ENCODE measurements around the gene LRRC1. TPM values are rescaled to one million over a fixed set of nuclear protein-coding genes. Genes with fewer than 3 reads are reported as not detected.

Gene LRRC1
- 7.5 TPM for total RNA-seq (ENCODE audit: unreplicated experiment)
- long read RNA-seq, partial matches to known transcripts, result 0 of 2 reads
- long read RNA-seq, other reads (novel, unspliced or antisense), result 1 of 2 reads

DNA sequence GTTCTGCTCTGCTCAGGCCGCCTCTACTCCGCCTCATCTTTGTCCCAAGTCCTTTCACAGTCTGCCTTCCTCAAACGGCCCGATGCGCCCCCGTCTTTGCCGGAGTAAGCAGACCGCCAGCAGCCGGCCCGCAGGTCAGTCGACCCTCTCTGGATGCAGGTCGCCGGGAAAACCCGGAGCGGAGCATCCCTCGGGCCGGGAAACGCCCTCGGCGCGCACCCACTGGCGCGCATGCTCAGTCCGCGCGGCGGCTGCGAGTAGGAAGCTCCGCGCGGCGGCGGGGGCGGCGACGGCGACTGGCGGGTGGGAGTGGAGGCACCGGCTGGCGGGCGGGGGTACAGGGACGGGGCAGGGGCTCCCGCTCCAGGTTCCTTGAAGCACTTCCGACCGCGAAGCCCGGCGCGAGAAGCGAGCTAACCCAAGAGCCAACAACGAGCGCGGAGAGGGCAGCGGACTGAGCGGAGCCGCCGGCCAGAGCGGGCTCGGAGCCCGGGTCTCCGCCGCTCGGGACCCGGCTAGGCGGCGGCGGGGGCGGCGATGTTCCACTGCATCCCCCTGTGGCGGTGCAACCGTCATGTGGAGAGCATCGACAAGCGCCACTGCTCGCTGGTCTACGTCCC is at the start of gene LRRC1:
TSS of gene LRRC1 (plus strand) at position 286 of the 620 bp plus-strand sequence. CDS start at position 538, 252 bp downstream.
- Mint-ChIP-seq H3K9me3 (ENCODE audit: unreplicated experiment) (no peaks in the 10 kb centered on the region), H3K27ac (ENCODE audit: unreplicated experiment) (peak within 1 kb of the TSS; percentile 72), H3K4me3 (ENCODE audit: unreplicated experiment) (peak within 1 kb of the TSS; percentile 99), H3K36me3 (ENCODE audit: low read depth, unreplicated experiment) (no peaks in the 10 kb centered on the region), H3K27me3 (ENCODE audit: unreplicated experiment) (peaks cover 18% of the 10 kb centered on the region), H3K4me1 (ENCODE audit: unreplicated experiment) (peaks cover 29% of the 10 kb centered on the region)
- TF ChIP-seq, protein P1, sequence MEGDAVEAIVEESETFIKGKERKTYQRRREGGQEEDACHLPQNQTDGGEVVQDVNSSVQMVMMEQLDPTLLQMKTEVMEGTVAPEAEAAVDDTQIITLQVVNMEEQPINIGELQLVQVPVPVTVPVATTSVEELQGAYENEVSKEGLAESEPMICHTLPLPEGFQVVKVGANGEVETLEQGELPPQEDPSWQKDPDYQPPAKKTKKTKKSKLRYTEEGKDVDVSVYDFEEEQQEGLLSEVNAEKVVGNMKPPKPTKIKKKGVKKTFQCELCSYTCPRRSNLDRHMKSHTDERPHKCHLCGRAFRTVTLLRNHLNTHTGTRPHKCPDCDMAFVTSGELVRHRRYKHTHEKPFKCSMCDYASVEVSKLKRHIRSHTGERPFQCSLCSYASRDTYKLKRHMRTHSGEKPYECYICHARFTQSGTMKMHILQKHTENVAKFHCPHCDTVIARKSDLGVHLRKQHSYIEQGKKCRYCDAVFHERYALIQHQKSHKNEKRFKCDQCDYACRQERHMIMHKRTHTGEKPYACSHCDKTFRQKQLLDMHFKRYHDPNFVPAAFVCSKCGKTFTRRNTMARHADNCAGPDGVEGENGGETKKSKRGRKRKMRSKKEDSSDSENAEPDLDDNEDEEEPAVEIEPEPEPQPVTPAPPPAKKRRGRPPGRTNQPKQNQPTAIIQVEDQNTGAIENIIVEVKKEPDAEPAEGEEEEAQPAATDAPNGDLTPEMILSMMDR (IDR thresholded peaks at IDR 0.05; ENCODE audit: unreplicated experiment), result no peak
- peak; percentile 98 for DNase-seq (ENCODE audit: low spot score)

DNA sequence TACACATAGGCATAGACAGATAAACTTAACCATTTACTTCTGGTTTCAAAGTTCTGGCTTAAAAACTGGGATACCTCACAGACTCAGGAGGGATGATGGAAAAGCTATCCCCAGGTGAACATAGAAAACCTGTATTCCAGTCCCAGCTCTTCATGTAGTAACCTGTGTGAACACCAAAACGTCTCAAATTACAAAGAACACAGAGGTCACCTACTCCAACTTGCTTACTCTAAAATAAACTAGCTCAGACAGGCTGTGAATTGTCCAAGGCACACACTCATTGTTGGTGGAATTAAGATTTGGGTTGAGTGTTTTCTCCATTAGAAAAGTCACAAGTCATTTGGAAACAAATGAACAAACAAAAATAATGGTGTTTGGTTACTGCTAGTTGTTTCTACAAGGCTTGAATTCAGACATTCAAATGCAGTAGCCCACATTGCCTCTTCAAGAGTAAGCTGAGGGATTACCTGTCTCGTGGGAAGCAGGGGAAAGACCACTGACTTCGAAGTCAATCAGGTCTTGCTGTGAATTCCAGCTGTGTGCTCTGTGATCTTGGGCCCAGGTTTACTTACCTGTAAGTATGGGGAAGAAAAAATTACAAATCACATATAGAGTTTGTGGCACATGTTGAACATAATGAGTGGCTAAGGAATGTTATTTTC is 48.2 kb upstream of the LRRC1 start:
- Mint-ChIP-seq H3K27ac (ENCODE audit: unreplicated experiment) (no peak overlapping the region), H3K4me1 (ENCODE audit: unreplicated experiment) (no peaks in the 10 kb centered on the region), H3K4me3 (ENCODE audit: unreplicated experiment) (no peak overlapping the region), H3K9me3 (ENCODE audit: unreplicated experiment) (no peaks in the 10 kb centered on the region), H3K27me3 (ENCODE audit: unreplicated experiment) (no peaks in the 10 kb centered on the region), H3K36me3 (ENCODE audit: low read depth, unreplicated experiment) (peaks cover 4% of the 10 kb centered on the region)
- DNase-seq (ENCODE audit: low spot score), result no peak
- TF ChIP-seq, protein P1 (IDR thresholded peaks at IDR 0.05; ENCODE audit: unreplicated experiment), result no peak

DNA sequence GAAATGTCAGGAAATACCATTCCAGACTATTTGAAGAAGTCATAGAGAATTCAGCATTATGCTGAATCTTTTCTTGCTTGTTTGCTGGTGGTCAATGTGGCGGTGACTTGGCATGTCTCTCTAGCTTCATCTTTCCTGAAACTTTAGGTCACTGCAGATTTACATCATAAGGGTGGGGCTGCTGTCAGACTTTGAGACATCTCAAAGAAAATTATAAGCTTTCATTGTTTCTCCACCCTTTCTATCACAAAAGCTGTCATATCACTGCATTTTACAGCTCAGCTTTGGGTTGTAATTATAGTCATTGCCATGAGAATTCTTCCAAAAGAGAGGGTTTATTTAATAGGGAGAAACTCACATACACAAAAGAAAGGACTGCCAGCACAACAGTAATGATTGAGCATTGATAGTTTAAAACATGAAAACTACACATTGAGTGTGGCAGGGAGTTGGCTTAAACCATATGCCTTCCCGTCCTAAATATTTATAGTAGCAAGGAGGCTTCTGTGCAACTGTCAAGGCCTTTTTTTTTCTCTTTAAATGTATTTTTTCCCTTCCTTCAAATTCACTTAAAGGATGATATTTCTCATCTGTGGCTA is 44.7 kb upstream of the LRRC1 start:
- Mint-ChIP-seq H3K27me3 (ENCODE audit: unreplicated experiment) (peaks cover 1% of the 10 kb centered on the region), H3K27ac (ENCODE audit: unreplicated experiment) (no peak overlapping the region), H3K36me3 (ENCODE audit: low read depth, unreplicated experiment) (no peaks in the 10 kb centered on the region), H3K9me3 (ENCODE audit: unreplicated experiment) (no peaks in the 10 kb centered on the region), H3K4me3 (ENCODE audit: unreplicated experiment) (no peak overlapping the region), H3K4me1 (ENCODE audit: unreplicated experiment) (no peaks in the 10 kb centered on the region)
- TF ChIP-seq, protein P1 (IDR thresholded peaks at IDR 0.05; ENCODE audit: unreplicated experiment), result no peak
- no peak for DNase-seq (ENCODE audit: low spot score)

DNA sequence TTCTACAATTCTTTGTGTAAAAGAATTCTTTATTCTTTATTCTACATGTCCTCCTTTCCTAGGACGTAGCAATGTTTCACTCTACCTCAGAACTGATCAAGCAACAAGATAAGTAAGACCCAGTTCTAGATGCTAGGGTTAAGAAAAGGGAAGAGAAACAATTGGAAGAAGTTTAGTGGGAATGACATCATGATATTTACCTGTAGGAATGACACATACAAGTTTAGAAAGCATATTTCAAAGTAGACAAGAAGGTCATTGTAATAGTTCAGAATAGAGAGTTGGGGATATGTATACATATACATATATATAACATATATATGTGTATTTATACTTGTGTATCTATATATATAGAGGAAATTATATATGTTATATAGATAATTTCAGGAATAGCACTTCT is 43.4 kb upstream of the LRRC1 start:
- H3K27ac Mint-ChIP-seq (ENCODE audit: unreplicated experiment), result no peak overlapping the region
- H3K9me3 Mint-ChIP-seq (ENCODE audit: unreplicated experiment), result no peaks in the 10 kb centered on the region
- TF ChIP-seq, protein P1 (IDR thresholded peaks at IDR 0.05; ENCODE audit: unreplicated experiment), result no peak
- DNase-seq (ENCODE audit: low spot score), result no peak
- H3K27me3 Mint-ChIP-seq (ENCODE audit: unreplicated experiment), result peaks cover 1% of the 10 kb centered on the region
- H3K4me1 Mint-ChIP-seq (ENCODE audit: unreplicated experiment), result no peaks in the 10 kb centered on the region
- H3K4me3 Mint-ChIP-seq (ENCODE audit: unreplicated experiment), result no peak overlapping the region
- H3K36me3 Mint-ChIP-seq (ENCODE audit: low read depth, unreplicated experiment), result no peaks in the 10 kb centered on the region

DNA sequence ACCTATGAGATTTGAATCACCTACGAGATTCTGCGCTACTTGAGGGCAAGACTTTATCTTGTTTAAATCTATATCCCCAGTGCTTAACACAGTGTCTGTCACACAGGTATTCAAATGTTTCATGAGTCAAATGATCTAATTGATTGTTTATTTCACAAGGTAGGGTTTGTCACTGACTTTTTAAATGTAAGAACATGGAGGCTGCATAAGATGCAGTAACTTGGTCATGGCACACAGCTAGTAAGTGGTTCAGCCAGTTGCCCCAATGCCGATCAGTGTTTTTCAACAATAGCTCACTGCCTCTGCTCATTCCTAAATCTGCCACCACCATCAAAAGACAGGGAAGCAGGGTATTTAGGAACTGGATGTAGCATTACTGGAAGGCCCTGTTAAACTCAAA is 42.4 kb upstream of the LRRC1 start:
- H3K9me3 Mint-ChIP-seq (ENCODE audit: unreplicated experiment), result no peaks in the 10 kb centered on the region
- H3K4me3 Mint-ChIP-seq (ENCODE audit: unreplicated experiment), result no peak overlapping the region
- DNase-seq (ENCODE audit: low spot score), result no peak
- H3K27me3 Mint-ChIP-seq (ENCODE audit: unreplicated experiment), result peaks cover 1% of the 10 kb centered on the region
- H3K27ac Mint-ChIP-seq (ENCODE audit: unreplicated experiment), result no peak overlapping the region
- no peaks in the 10 kb centered on the region for H3K36me3 Mint-ChIP-seq (ENCODE audit: low read depth, unreplicated experiment)
- TF ChIP-seq, protein P1 (IDR thresholded peaks at IDR 0.05; ENCODE audit: unreplicated experiment), result no peak
- H3K4me1 Mint-ChIP-seq (ENCODE audit: unreplicated experiment), result no peaks in the 10 kb centered on the region
